GM18499 (cell line): ENCODE data around the gene FCHSD2.

Source experiments
- ATAC-seq: cut with Tn5 transposase; IDR thresholded peaks from one replicate; pipeline ENCODE4 v1.9.1; 2021; ENCODE audit warnings: moderate number of reproducible peaks; ENCODE audit not compliant: insufficient read depth, unreplicated experiment

FCHSD2 gene

DNA sequence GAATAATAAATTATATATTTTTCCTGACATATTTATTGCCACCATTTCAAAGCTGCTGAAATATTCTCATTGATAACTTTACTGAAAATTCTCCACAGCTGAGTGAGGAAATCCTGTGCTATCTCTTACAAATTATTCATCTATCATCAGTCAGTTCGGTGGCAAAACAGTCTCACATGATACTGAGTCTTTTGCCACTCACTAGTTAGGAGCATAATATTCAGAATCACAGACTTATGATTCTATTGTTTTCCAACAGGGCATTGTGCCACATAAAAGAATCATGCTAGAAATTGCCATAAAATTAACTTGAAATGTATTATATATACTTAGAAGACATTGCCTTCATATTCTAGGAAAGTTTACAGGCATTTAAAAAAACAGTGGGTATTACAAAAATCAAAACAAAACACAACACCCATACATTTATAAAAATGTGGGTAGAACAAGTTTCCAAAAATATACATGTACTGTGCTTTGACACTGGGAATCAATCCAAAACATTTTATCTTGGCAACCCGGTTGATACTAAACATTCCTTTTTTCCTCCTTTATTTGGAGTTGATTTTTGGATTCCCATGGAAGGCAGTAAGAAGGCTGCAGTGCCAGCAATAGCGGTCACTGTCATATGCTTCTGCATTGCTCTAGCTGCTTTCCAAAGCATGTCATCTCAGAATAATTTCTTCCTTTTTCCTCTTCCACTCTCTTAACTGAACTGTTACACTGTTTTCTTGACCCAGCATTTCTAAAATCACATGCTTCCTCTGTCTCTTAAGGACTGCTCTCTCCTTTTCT is 285.4 kb downstream of the FCHSD2 start:
- ATAC-seq = no peak

DNA sequence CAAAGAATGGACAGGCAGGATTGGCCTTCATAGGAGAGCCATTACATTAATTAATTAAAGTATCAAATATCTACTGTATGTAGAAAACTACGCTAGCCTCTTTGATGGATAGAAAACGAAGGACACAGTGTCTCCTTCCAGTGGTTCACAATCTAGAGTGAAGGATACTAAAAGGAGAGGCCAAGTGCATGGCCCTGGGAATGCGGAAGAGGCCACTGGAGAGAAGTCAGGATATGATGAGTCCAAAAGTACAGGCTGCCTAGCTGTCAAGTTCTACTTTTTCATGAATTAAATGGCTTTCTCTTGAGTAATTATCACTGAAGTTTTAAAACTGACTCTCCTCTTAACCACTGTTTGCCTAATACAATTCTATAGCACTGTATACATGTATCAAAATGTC is 286.1 kb downstream of the FCHSD2 start:
- no peak for ATAC-seq

DNA sequence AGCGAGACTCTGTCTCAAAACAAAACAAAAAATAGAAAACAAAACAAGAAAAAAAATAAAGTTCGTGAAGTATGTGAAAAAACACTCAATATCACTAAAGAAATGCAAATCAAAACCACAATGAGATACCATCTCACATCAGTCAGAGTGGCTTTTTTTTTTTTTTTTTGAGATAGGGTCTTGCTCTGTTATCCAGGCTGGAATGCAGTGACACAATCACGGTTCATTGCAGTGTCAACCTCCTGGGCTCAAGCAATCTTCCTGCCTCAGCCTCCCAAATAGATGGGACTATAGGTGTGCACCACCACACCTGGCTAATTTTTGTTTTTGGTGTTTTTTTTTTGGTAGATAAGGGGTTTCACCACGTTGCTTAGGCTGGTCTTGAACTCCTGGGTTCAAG is 290.4 kb downstream of the FCHSD2 start:
- no peak for ATAC-seq

GRCh38 chr11:72850832-72851231 is 291.3 kb downstream of the FCHSD2 start:
- no peak for ATAC-seq

DNA sequence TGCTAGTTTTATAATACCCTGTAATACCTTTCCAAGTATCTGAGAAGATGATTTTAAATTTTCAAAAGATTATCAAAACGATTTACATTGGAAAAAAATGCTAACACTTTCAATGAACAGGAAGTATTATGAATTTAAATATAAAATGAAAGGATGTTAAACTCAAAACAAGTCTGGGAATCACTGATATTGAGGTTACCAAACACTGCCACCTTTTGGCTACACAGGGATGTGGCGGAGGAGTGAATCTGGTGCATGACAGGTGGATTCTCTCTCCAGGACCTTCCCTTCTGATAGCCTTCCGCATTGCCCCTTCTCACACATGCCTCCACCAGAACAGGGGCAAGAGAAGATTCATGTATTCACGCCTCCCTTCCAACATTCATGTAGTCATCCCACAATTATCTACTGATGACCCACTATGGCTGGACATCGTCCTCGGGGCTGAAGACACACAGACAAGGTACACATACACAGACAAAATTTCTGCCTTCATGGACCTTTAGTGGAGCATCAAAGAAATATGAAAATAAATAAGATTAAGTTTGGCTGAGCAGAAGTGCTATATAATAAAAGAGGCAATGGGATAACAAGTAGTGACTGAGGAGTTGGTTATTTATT is 293.2 kb downstream of the FCHSD2 start:
- no peak for ATAC-seq

DNA sequence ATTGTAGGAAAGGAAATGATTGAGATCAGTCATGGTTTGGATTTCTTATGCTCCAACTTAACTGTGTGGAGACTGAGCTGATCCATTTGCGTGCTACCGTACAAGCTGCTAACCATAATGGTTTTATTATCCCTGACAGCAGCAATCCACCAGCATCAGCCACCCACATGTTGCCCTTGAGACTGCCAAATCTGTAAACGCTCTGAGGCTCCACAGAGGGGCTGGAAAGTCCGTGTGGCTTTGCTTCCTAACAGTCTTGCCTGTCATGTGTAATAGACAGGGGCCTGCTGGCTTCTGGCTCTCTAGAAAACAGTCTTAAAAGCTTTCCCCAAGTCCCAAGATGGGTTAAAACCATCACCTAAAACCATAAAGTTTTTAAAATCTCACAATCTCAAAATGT is 297.8 kb downstream of the FCHSD2 start:
- ATAC-seq = no peak

DNA sequence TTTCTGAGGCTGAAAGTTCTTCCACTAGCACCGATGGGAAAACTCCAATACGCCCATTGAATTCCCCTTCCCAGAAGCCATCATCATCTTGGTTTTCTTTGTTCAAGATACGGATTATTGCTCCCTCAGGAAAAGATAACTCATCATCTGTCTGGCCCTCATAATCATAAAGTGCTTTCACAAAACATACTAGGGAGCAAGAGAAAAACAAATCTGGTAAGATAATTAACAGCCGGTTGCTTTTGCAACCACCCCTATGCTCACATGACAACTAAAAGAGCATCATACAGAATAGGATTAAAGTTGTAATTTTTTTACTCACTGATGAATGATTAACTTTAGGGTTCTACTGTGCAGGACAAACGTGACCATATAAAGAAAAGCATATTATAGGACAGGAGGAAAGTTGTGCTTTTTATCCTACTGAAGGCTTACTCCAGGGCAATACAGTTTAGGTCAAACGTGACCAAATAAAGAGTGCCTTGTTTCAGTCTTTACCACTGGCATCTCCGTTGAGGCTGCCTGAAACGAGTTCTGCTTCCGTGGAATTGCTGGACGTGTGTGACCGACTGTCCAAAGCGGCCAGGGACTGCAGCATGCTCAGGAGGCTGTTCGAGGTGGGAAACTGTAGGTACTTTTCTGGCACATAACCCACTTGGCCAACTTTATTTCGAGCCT is 299.3 kb downstream of the FCHSD2 start:
- no peak for ATAC-seq

- ATAC-seq = no peak
Measured at GRCh38 chr11:72842126-72842525, 300.0 kb downstream of the FCHSD2 start.

DNA sequence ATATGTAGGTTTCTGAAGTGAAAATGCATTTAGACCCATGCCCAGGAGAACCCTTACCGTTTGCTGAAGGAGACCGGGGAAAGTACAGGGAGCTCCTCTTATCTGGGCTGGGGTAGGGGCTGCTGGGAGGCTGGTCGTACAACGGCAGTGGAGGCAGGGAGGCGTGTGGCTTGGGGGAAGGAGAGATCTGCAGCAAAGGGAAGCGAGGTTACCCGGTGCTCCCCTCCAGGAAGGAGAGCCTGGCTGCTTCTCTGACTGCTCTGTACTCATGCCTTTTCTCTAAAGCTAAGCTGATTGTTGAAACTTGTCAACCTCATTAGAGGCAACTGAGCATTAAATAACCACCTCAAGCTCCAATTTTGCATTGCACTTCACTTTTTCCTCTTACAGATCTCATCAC is 300.7 kb downstream of the FCHSD2 start:
- no peak for ATAC-seq

- ATAC-seq = no peak
Measured at GRCh38 chr11:72840780-72841179, 301.3 kb downstream of the FCHSD2 start.

GRCh38 chr11:72838691-72839305 is 303.3 kb downstream of the FCHSD2 start:
- ATAC-seq = no peak

DNA sequence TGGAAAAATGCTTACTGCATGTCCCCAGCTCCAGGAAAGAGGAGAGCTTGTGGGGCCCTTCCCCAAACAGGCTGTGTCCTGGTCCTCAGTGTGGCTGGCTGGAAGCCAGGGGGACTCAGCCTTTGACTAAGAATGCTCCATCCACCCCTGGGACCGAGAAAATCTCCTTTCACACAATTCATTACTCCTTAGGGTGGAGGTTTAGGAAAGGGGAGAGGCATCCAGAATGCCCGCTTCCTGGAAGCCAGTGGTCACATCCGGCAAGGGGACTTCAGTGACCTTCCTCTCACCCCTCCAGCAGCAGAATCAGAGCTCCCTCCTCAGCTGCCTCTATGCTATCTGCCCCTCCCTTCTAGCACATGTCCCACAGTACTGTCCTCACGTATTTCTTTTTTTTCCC is 306.0 kb downstream of the FCHSD2 start:
- ATAC-seq = no peak

DNA sequence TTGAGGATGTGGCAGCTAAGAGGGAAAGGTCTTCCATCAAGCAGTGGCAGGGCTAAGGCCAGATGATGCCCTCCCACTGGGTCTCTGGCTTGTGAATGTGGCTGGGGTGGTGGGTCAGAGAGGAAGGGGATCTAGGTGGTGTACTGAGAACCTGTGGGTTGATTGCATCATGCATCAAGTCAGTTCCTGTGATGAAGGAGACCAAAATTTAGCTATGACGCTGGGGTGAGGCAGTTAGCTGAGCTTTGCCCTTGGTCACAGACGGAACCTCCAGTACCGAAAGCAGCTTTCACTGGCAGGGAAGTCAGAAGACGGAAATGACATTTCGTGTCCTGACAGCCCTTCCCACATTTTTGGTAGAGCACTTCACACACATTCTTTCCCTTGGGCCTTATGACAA is 307.2 kb downstream of the FCHSD2 start:
- no peak for ATAC-seq

- no peak for ATAC-seq
Measured at GRCh38 chr11:72833811-72834493, 308.2 kb downstream of the FCHSD2 start.

GRCh38 chr11:72833083-72833733 is 308.9 kb downstream of the FCHSD2 start:
- ATAC-seq = no peak

- ATAC-seq = no peak
Measured at GRCh38 chr11:72832301-72833082, 309.6 kb downstream of the FCHSD2 start.

- ATAC-seq = no peak
Measured at GRCh38 chr11:72831521-72832300, 310.4 kb downstream of the FCHSD2 start.

- ATAC-seq = no peak
Measured at GRCh38 chr11:72829884-72830533, 312.1 kb downstream of the FCHSD2 start.
